Common myeloid progenitor, CD34-positive (primary cell): Measurements from ENCODE around the gene SYMPK.

ENCODE experiments used
- CTCF ChIA-PET: fragments of 350-600 bp; sonication (Branson Sonifier 250); formaldehyde crosslinking; loops from one replicate; lab custom pipeline; 2021; ENCODE audit warnings: antibody characterized with exemption; lab: Charles Lee
- POLR2A ChIA-PET: fragments of 350-600 bp; sonication (Branson Sonifier 250); formaldehyde crosslinking; loops from one replicate; lab custom pipeline; 2021; ENCODE audit warnings: antibody characterized with exemption; lab: Charles Lee
- DNase-seq, 3 donors: peaks; one replicate each; pipeline versions ENCODE4 v3.0.0 to v3.0.0-alpha.2; 2013
- H3K27ac ChIP-seq, 2 experiments: 1 replicate in 1 of 2; 2 replicates in 1 of 2; pipeline ENCODE4 v1.7.0; 2013; ENCODE audit warnings: inconsistent platforms in 2 of 2, low read length in 2 of 2, mild to moderate bottlenecking in 2 of 2, low read depth in 1 of 2, moderate library complexity in 1 of 2; ENCODE audit not compliant: severe bottlenecking in 2 of 2, insufficient read depth in 1 of 2, poor library complexity in 1 of 2
- H3K27me3 ChIP-seq, 5 experiments: replicated peaks in 2 of 5; 1 replicate in 3 of 5; 2 replicates in 2 of 5; pipeline versions ENCODE4 v1.6.1 to v1.7.0; 2013; ENCODE audit warnings: low read length in 4 of 5, mild to moderate bottlenecking in 2 of 5, moderate library complexity in 2 of 5, inconsistent platforms in 1 of 5; ENCODE audit not compliant: insufficient read depth in 5 of 5, control insufficient read depth in 4 of 5
- H3K36me3 ChIP-seq, 4 experiments: 1 replicate in 2 of 4; 2 replicates in 2 of 4; pipeline versions ENCODE4 v1.6.1 to v1.7.0; 2013; ENCODE audit warnings: low read length in 3 of 4, control low read depth in 1 of 4, mild to moderate bottlenecking in 1 of 4; ENCODE audit not compliant: control insufficient read depth in 4 of 4, insufficient read depth in 4 of 4
- H3K4me1 ChIP-seq, 4 experiments: 1 replicate in 3 of 4; 2 replicates in 1 of 4; pipeline versions ENCODE4 v1.6.1 to v1.7.1; 2013; ENCODE audit warnings: low read length in 3 of 4, mild to moderate bottlenecking in 3 of 4, control low read depth in 1 of 4, inconsistent platforms in 1 of 4, moderate library complexity in 1 of 4; ENCODE audit not compliant: control insufficient read depth in 4 of 4, insufficient read depth in 4 of 4; ENCODE audit errors: control extremely low read depth in 1 of 4
- H3K4me3 ChIP-seq, 7 experiments: 1 replicate in 4 of 7; 2 replicates in 3 of 7; pipeline versions ENCODE4 v1.5.1 to v1.7.0; 2013; ENCODE audit warnings: mild to moderate bottlenecking in 7 of 7, low read length in 6 of 7, moderate library complexity in 6 of 7, inconsistent platforms in 2 of 7, low read depth in 2 of 7, control low read depth in 1 of 7; ENCODE audit not compliant: insufficient read depth in 4 of 7, control insufficient read depth in 1 of 7; ENCODE audit errors: extremely low read depth in 1 of 7
- H3K9me3 ChIP-seq, 5 experiments: 1 replicate in 4 of 5; 2 replicates in 1 of 5; pipeline versions ENCODE4 v1.6.1 to v1.7.1; 2013; ENCODE audit warnings: low read length in 4 of 5, mild to moderate bottlenecking in 2 of 5, inconsistent platforms in 1 of 5, low read depth in 1 of 5, moderate library complexity in 1 of 5; ENCODE audit not compliant: control insufficient read depth in 4 of 5, insufficient read depth in 2 of 5; ENCODE audit errors: control extremely low read depth in 1 of 5
- WGBS: methylation state at CpG from one replicate; pipeline ENCODE4 v1.1.5; 2013; ENCODE audit not compliant: insufficient coverage; 5-methylcytosine and 5-hydroxymethylcytosine counted together

SYMPK gene

GRCh38 chr19:45863335-45863839 is 440 bp upstream of the SYMPK start:
- CTCF ChIA-PET, result interaction anchor here (0.6 to 9.8 kb wide), 5 partner anchors 11 to 47 kb away, joined by 3 to 132 read pairs (median 4); partner anchors contain the start of gene IRF2BP1

DNA sequence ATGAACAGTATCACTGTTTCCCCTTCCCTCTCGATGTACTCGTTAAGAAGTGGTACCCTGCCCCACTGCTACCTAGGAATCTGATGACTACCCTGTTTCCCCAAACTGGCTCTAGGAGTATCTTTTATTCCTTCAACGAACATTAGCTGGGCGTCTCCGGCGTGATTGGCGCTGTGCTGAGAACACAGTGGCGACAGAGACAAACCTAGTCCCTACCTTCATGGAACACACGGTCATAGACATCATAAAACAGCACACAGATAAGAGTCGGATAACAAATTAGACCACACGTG is 730 bp downstream of the SYMPK start:
- Histone ChIP-seq H3K27me3 (peaks cover 0 to 2% (median 0%) of the 10 kb centered on the region in 5 experiments), H3K27ac (peak overlapping the region; percentile 85 to 86), H3K9me3 (no peaks in the 10 kb centered on the region), H3K36me3 (peaks cover 0 to 21% (median 10%) of the 10 kb centered on the region in 4 experiments), H3K4me1 (peaks cover 3 to 27% (median 22%) of the 10 kb centered on the region in 4 experiments), H3K4me3 (peak overlapping the region; percentile 76 to 96 (median 86))
- CTCF ChIA-PET, result no interaction called here
- no peak for DNase-seq
- WGBS, result 0% methylated on average over 9 of the region's 11 CpGs
- POLR2A ChIA-PET, result interaction anchor here (0.6 to 1.6 kb wide), 2 partner anchors 40 to 743 kb away, joined by 3 to 8 read pairs; partner anchors contain the start of gene MYPOP

More at GRCh38 chr19:45863335-45863839, 440 bp upstream of the SYMPK start:
- no peak for DNase-seq
- Histone ChIP-seq H3K4me3 (peak overlapping the region; percentile 33 to 96 (median 86)), H3K4me1 (peaks cover 3 to 27% (median 22%) of the 10 kb centered on the region in 4 experiments), H3K36me3 (peaks cover 0 to 17% (median 8%) of the 10 kb centered on the region in 4 experiments), H3K9me3 (no peaks in the 10 kb centered on the region), H3K27ac (no peak overlapping the region), H3K27me3 (peaks cover 0 to 2% (median 0%) of the 10 kb centered on the region in 5 experiments)
- WGBS, result 5% methylated on average over 6 of the region's 22 CpGs
- POLR2A ChIA-PET, result interaction anchor here (1.0 to 1.6 kb wide), 4 partner anchors 15 to 39 kb away, joined by 3 to 8 read pairs (median 4); partner anchors contain the start of genes IRF2BP1 and MYPOP

- Histone ChIP-seq H3K4me1 (peaks cover 3 to 27% (median 22%) of the 10 kb centered on the region in 4 experiments), H3K4me3 (no peak overlapping the region), H3K27ac (no peak overlapping the region), H3K27me3 (peaks cover 0 to 2% (median 0%) of the 10 kb centered on the region in 5 experiments), H3K36me3 (peaks cover 0 to 23% (median 13%) of the 10 kb centered on the region in 4 experiments), H3K9me3 (no peaks in the 10 kb centered on the region)
- CTCF ChIA-PET, result interaction anchor here (0.7 to 1.5 kb wide), 2 partner anchors 11 to 13 kb away, joined by 3 to 5 read pairs; no protein-coding TSS in a partner anchor
- POLR2A ChIA-PET, result no interaction called here
- WGBS, result 99% methylated on average over 7 of the region's 15 CpGs
- DNase-seq, result no peak
Observed at GRCh38 chr19:45860359-45861259, 2.3 kb downstream of the SYMPK start.

GRCh38 chr19:45854167-45854778 is 8.7 kb downstream of the SYMPK start:
- CTCF ChIA-PET, result interaction anchor here (0.6 to 1.7 kb wide), 4 partner anchors 28 to 341 kb away, joined by 3 to 5 read pairs (median 3); partner anchors contain the start of gene IRF2BP1
- 96% methylated on average over 14 of the region's 16 CpGs for WGBS

GRCh38 chr19:45852983-45853382 is 10.0 kb downstream of the SYMPK start:
- no peaks in the 10 kb centered on the region for H3K9me3 ChIP-seq
- H3K27me3 ChIP-seq, result no peaks in the 10 kb centered on the region
- ChIA-PET POLR2A (no interaction called here), CTCF (interaction anchor here (1.7 kb wide), 1 partner anchor 36 kb away, joined by 5 read pairs; no protein-coding TSS in a partner anchor)
- no peak overlapping the region for H3K27ac ChIP-seq
- WGBS, result 91% methylated on average over 7 of the region's 7 CpGs
- DNase-seq, result no peak
- H3K4me1 ChIP-seq, result no peaks in the 10 kb centered on the region
- no peak overlapping the region for H3K4me3 ChIP-seq
- peaks cover 13 to 72% (median 49%) of the 10 kb centered on the region in 4 experiments for H3K36me3 ChIP-seq

More at GRCh38 chr19:45854167-45854778, 8.7 kb downstream of the SYMPK start:
- Histone ChIP-seq H3K4me1 (no peaks in the 10 kb centered on the region), H3K9me3 (no peaks in the 10 kb centered on the region), H3K4me3 (no peak overlapping the region), H3K27ac (no peak overlapping the region), H3K27me3 (no peaks in the 10 kb centered on the region), H3K36me3 (peaks cover 8 to 67% (median 47%) of the 10 kb centered on the region in 4 experiments)
- POLR2A ChIA-PET, result no interaction called here
- no peak for DNase-seq

GRCh38 chr19:45852145-45852750 is 10.7 kb downstream of the SYMPK start:
- H3K4me1 ChIP-seq, result no peaks in the 10 kb centered on the region
- 96% methylated on average over 10 of the region's 10 CpGs for WGBS
- no peak overlapping the region for H3K27ac ChIP-seq
- POLR2A ChIA-PET, result no interaction called here
- no peak overlapping the region for H3K4me3 ChIP-seq
- H3K36me3 ChIP-seq, result peaks cover 14 to 79% (median 55%) of the 10 kb centered on the region in 4 experiments
- H3K27me3 ChIP-seq, result no peaks in the 10 kb centered on the region
- no peaks in the 10 kb centered on the region for H3K9me3 ChIP-seq
- CTCF ChIA-PET, result no interaction called here
- no peak for DNase-seq
